Loucy (cell line): ENCODE measurements around the gene P2RX4.

ENCODE experiments used
- H2AFZ ChIP-seq: fragments of 200-600 bp; sonication (generic); 2 replicates; pipeline ENCODE4 v1.6.0; 2016; ENCODE audit warnings: antibody characterized with exemption, mild to moderate bottlenecking, low read length, moderate library complexity
- H3F3A ChIP-seq: fragments of 200-600 bp; 2 replicates; pipeline ENCODE4 v1.6.0; 2016; ENCODE audit warnings: antibody characterized with exemption, low read depth, mild to moderate bottlenecking
- H3K27me3 ChIP-seq: fragments of 200-600 bp; sonication (generic); 2 replicates; pipeline ENCODE4 v1.6.1; 2014; ENCODE audit warnings: low read length, mild to moderate bottlenecking; ENCODE audit not compliant: insufficient read depth, poor library complexity, severe bottlenecking
- H3K36me3 ChIP-seq: fragments of 200-600 bp; sonication (generic); 2 replicates; pipeline ENCODE4 v1.6.1; 2016; ENCODE audit warnings: low read length; ENCODE audit not compliant: insufficient read depth
- H3K4me1 ChIP-seq: fragments of 200-600 bp; sonication (generic); 2 replicates; pipeline ENCODE4 v1.5.1; 2014; ENCODE audit warnings: low read length, mild to moderate bottlenecking; ENCODE audit not compliant: insufficient read depth, poor library complexity, severe bottlenecking
- H3K4me2 ChIP-seq: fragments of 200-600 bp; sonication (generic); 2 replicates; pipeline ENCODE4 v1.6.0; 2014; ENCODE audit warnings: antibody characterized with exemption, low read length, low read depth, mild to moderate bottlenecking; ENCODE audit not compliant: poor library complexity, severe bottlenecking
- H3K4me3 ChIP-seq: fragments of 200-600 bp; sonication (generic); 2 replicates; pipeline ENCODE4 v1.5.1; 2014; ENCODE audit warnings: low read length, mild to moderate bottlenecking, mixed read lengths; ENCODE audit not compliant: poor library complexity, severe bottlenecking
- H3K79me2 ChIP-seq: fragments of 200-600 bp; sonication (generic); 2 replicates; pipeline ENCODE4 v1.6.1; 2014; ENCODE audit warnings: low read length; ENCODE audit not compliant: insufficient read depth
- H3K9ac ChIP-seq: fragments of 200-600 bp; sonication (generic); 2 replicates; pipeline ENCODE4 v1.6.0; 2014; ENCODE audit warnings: mild to moderate bottlenecking, low read depth, low read length, moderate library complexity; ENCODE audit not compliant: poor library complexity, severe bottlenecking
- H3K9me2 ChIP-seq: fragments of 200-600 bp; sonication (generic); replicated peaks from 2 replicates; pipeline ENCODE4 v1.6.1; 2016; ENCODE audit warnings: low read depth, low read length, mixed read lengths
- H3K9me3 ChIP-seq: fragments of 200-600 bp; sonication (generic); 2 replicates; pipeline ENCODE4 v1.6.1; 2014; ENCODE audit warnings: mild to moderate bottlenecking, antibody characterized with exemption, low read length, low read depth; ENCODE audit not compliant: insufficient read depth
- H4K20me1 ChIP-seq: fragments of 200-600 bp; sonication (generic); 2 replicates; pipeline ENCODE4 v1.6.0; 2014; ENCODE audit warnings: antibody characterized with exemption, low read length, mild to moderate bottlenecking; ENCODE audit not compliant: insufficient read depth, poor library complexity, severe bottlenecking
- EZH2phosphoT487 ChIP-seq: fragments of 200-600 bp; IDR thresholded peaks from 2 replicates; pipeline ENCODE4 v1.6.1; 2018; ENCODE audit warnings: antibody characterized with exemption, mild to moderate bottlenecking, moderate library complexity, borderline replicate concordance
- TF ChIP-seq, protein P1 (sequence below): fragments of 200-600 bp; sonication (generic); conservative IDR thresholded peaks from 2 replicates; pipeline ENCODE4 v1.5.1; 2014; ENCODE audit warnings: mild to moderate bottlenecking, antibody characterized with exemption, low read length

The P2RX4 gene

DNA sequence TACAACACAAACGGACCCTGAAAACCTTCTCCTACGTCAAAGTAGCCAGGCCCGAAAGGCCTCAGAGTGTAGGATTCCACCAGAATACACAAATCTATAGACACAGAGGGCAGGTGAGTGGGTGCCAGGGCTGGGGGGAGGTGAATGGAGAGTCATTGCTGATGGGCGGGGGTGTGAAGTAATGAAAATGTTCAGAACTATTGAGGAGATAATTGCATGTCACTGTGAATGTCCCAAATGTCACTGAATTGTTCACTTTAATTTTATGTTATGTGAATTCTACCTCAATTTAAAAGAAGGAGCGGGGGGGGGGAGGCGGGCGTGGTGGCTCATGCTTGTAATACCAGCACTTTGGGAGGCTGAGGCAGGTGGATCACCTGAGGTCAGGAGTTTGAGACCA lies 36.0 kb downstream of the P2RX4 start:
- Histone ChIP-seq H3K4me1 (peaks cover 8% of the 10 kb centered on the region), H3K36me3 (peaks cover 12% of the 10 kb centered on the region; the same call in 1 of the 2 replicates), H3F3A (no peaks in the 10 kb centered on the region), H4K20me1 (no peaks in the 10 kb centered on the region), H3K9ac (no peak overlapping the region), H3K4me2 (no peak overlapping the region), H2AFZ (no peak overlapping the region), H3K9me3 (no peaks in the 10 kb centered on the region), H3K4me3 (no peak overlapping the region), H3K9me2 (no peaks in the 10 kb centered on the region), H3K27me3 (no peaks in the 10 kb centered on the region), H3K79me2 (no peaks in the 10 kb centered on the region)
- TF ChIP-seq, protein P1, sequence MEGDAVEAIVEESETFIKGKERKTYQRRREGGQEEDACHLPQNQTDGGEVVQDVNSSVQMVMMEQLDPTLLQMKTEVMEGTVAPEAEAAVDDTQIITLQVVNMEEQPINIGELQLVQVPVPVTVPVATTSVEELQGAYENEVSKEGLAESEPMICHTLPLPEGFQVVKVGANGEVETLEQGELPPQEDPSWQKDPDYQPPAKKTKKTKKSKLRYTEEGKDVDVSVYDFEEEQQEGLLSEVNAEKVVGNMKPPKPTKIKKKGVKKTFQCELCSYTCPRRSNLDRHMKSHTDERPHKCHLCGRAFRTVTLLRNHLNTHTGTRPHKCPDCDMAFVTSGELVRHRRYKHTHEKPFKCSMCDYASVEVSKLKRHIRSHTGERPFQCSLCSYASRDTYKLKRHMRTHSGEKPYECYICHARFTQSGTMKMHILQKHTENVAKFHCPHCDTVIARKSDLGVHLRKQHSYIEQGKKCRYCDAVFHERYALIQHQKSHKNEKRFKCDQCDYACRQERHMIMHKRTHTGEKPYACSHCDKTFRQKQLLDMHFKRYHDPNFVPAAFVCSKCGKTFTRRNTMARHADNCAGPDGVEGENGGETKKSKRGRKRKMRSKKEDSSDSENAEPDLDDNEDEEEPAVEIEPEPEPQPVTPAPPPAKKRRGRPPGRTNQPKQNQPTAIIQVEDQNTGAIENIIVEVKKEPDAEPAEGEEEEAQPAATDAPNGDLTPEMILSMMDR: no peak
- no peak for TF ChIP-seq EZH2phosphoT487

DNA sequence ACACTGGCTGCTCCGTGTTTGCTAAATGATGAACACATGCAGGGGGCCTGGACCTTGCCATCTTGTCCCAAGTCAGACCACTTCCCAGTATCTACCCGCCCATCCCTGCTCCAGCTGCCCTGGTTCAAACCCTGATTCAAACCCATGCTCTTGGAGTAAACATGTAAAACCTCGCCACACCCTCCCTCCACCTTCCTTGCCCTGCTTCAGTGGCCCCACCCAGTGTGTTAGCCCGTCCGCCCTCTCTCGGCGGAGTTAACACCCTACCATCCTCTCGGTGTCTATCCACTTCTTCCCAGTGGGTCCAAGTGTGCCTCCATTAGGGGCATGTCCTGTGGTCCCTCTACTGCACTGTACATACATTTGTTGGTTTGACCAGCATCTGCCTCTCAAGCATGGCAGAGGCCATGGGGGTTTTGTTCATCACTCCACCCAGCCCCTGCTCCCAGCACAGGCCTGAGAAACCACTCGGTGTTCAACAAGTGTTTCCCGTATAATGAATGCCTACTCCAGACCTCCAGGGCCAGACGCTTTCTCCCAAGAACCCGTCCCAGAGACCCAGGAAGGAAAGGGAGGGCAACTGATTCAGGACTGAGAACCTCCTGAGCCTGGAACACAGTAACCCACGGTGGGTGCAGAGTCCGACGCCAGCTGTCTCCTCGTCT lies 37.1 kb downstream of the P2RX4 start:
- Histone ChIP-seq H3F3A (no peaks in the 10 kb centered on the region), H3K9me2 (no peaks in the 10 kb centered on the region), H4K20me1 (no peaks in the 10 kb centered on the region), H3K4me3 (no peak overlapping the region), H3K79me2 (no peaks in the 10 kb centered on the region), H3K36me3 (peaks cover 12% of the 10 kb centered on the region; the same call in 1 of the 2 replicates), H2AFZ (no peak overlapping the region), H3K27me3 (no peaks in the 10 kb centered on the region), H3K4me2 (no peak overlapping the region), H3K9ac (no peak overlapping the region), H3K9me3 (no peaks in the 10 kb centered on the region), H3K4me1 (no peaks in the 10 kb centered on the region)
- TF ChIP-seq, protein P1: no peak
- TF ChIP-seq EZH2phosphoT487: no peak

DNA sequence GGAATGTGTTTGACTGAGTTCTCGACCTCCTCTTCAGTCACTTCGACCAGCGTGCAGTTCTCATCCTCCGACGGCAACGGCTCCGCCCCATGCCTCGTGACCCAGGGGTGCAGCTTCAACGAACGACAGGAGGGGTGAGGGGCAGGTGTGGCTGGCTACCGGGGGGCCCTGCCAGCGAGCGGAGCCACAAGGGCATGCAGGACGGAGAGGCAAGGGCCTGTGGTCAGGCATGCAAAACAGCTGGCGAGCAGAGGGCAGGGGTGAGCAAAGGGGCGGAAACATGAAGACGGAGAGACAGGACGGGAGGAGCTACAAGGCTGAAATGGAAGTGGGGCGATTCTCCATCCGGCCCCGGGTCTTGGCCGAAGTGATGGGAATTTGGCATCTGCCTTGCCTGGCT lies 38.7 kb downstream of the P2RX4 start:
- Histone ChIP-seq H3K9ac (no peak overlapping the region), H3K4me2 (no peak overlapping the region), H3K27me3 (no peaks in the 10 kb centered on the region), H3K79me2 (no peaks in the 10 kb centered on the region), H3K9me3 (no peaks in the 10 kb centered on the region), H3K9me2 (no peaks in the 10 kb centered on the region), H3F3A (no peaks in the 10 kb centered on the region), H3K36me3 (peaks cover 26% of the 10 kb centered on the region; the same call in 1 of the 2 replicates), H2AFZ (no peak overlapping the region), H3K4me1 (no peaks in the 10 kb centered on the region), H3K4me3 (no peak overlapping the region), H4K20me1 (no peaks in the 10 kb centered on the region)
- TF ChIP-seq EZH2phosphoT487: no peak
- TF ChIP-seq, protein P1: no peak
